NOMO-1 treated with DMSO at 0.1 percent for 48 hours (cell line): ENCODE measurements around the gene SPO11.

Experiments used
- DNase-seq: peaks from one replicate; lab custom pipeline; 2025; ENCODE audit not compliant: unreplicated experiment; lab: John Stamatoyannopoulos, UW

Gene SPO11

GRCh38 chr20:57309544-57310115 lies 20.0 kb upstream of the SPO11 start:
- no peak for DNase-seq

GRCh38 chr20:57310821-57311514 lies 18.6 kb upstream of the SPO11 start:
- no peak for DNase-seq

- DNase-seq = no peak
Measured at GRCh38 chr20:57312138-57312537, 17.5 kb upstream of the SPO11 start.

DNA sequence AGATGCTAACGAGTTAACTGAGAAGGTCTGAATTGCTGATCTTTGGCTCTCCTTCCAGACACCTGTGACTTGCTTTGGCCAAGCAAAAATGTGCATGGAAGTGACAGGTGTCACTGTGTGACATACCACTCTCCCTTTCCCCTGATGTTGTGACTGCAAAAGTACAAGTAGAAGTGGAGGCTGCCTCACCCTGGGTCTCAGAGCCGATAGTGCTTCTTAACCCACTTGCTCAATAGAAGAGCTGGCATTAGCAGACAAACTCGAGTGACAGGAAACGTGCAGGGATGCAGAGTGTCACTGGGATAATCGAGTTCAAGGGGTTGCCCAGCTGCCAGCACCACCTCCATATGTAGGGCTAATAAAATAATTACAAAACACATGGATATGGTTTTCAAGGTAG lies 16.4 kb upstream of the SPO11 start:
- DNase-seq = no peak

GRCh38 chr20:57313951-57314350 lies 15.7 kb upstream of the SPO11 start:
- DNase-seq = no peak

- DNase-seq = no peak
Measured at GRCh38 chr20:57315083-57315975, 14.3 kb upstream of the SPO11 start.

DNA sequence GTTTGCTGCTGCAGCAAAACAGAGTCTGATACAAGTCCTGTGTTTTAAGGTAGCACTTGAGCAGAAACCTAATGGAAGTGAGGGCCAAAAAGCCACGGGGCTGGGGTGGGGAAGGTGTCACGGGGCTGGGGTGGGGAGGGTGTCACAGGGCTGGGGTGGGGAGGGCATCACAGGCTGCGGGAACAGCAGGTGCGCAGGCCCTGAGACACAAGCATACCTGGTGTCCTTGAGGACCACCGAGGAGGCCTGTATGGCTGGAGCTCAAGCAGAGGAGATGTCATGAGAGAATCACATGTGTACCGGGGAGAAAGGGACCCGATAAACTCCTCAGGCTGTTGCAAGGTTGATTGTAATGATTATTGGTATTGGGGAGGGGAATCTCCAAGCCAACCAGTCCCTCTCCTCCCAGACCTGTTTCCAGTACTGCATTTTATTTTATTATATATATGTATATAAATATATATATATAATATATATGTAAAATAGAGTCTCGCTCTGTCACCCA lies 13.6 kb upstream of the SPO11 start:
- DNase-seq = no peak

GRCh38 chr20:57316795-57317201 lies 12.8 kb upstream of the SPO11 start:
- no peak for DNase-seq

- DNase-seq = no peak
Measured at GRCh38 chr20:57317316-57317788, 12.3 kb upstream of the SPO11 start.

GRCh38 chr20:57317789-57318371 lies 11.7 kb upstream of the SPO11 start:
- no peak for DNase-seq

DNA sequence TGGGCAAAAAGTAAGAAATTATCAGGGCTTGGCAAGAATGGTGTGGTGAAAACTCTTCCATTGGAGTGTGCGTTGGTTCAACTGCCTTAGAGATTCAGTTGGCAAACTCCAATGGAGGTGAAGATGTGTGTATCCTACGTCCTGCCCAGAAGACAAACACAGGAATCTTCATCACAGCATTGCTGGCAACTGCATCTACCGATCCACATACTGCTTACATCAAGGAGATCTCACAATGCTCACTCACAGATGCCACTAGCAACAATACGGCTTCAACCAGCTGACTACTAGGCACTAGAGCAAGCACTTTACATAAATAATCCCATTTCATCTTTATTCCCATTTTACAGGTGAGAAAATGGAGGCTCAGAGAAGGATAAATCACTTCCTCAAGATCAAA lies 10.0 kb upstream of the SPO11 start:
- no peak for DNase-seq

GRCh38 chr20:57320358-57320757 lies 9.2 kb upstream of the SPO11 start:
- no peak for DNase-seq

GRCh38 chr20:57321142-57321541 lies 8.5 kb upstream of the SPO11 start:
- DNase-seq = no peak

DNA sequence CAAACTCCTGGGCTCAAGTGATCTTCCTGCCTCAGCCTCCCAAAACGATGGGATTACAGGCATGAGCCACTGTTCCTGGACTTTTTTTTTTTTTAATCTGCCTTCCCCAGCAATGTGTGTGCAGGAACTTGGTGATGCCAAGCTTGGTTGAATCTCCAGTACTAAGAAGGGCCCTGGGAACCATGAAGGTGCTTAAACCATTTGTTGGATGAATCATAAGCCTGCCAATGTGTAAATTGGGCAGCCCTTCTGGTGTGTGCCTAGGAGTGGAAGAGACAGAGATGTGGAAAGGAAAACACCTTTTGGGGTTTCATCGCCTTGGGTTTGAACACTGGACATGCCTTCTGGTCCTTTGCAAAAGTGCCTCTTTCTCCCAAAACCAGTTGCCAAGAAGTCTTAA lies 7.1 kb upstream of the SPO11 start:
- no peak for DNase-seq

DNA sequence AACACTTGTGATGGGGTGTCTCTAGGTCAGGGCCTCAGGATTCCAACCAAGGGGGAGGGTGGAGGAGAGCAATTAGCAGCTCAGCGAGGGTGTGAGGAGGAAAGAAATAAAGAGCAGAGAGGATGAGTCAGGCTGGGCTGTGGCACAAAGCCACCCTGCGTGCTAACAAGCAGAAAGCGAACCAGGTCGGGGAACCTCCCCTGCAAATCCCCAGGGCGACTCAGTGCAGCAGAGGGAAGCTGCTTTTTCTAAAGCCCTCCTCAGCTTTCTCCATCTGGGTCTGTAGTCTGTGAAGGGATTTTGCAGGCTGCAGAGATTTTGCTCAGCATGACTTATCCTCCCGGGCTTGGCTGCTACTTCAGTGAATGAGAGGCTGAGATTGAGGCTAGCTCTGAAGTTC lies 6.6 kb upstream of the SPO11 start:
- DNase-seq = peak; percentile 45

DNA sequence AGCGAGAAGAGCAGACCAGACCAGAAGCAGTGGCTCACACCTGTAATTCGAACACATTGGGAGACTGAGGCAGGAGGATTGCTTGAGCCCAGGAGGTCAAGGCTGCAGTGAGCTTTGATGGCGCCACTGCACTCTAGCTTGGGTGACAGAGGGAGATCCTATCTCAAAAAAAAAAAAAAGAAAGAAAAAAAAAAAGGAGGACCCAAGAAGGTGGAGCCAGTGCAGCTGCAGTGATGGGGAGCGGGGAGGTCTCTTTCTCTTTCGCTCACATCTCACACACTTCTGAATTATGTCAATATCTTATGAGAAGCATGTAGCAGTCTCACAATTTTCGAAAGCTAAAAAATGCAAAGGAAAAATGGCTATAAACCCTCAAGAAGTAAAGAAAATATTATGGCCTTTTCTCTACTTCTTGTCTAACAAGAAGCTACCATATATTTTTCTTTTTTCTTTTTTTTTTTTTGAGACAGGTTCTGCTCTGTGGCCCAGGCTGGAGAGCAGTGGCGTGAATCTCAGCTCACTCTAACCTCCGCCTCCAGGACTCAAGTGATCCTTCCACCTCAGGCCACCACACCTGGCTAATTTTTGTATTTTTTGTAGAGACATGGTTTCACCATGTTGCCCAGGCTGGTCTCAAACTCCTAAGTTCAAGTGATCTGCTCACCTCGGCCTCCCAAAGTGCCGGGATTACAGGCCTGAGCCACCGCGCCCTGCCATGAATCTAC lies 3.8 kb upstream of the SPO11 start:
- DNase-seq = no peak

- DNase-seq = no peak
Measured at GRCh38 chr20:57326667-57327455, 2.7 kb upstream of the SPO11 start.

DNA sequence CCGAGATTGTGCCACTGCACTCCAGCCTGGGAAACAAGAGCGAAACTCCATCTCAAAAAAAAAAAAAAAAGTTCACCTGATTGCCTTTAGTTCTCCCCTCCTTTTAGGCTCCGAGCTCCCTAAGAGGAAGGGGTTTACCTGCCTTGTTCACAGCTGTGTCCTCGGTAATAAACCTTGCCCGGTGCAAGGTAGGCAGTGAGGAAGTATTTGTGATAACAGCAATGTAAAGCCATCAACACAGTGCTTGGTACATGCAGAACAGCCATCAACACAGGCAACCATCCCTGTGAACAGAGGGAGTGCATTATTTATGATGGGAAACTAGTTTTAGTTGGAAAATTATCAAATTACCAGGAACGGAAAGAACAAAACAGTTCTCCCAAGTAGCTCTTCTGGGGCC lies 1.8 kb upstream of the SPO11 start:
- no peak for DNase-seq

GRCh38 chr20:57330998-57331397 lies 1.4 kb downstream of the SPO11 start:
- peak; percentile 83 for DNase-seq
